ENCODE data around the gene CBR3.
"Not testable (repeated sequence)": the region's sequence is repeated elsewhere in the genome, so short reads cannot be mapped to it uniquely, and the experiment has no call there.

CBR3 gene

DNA sequence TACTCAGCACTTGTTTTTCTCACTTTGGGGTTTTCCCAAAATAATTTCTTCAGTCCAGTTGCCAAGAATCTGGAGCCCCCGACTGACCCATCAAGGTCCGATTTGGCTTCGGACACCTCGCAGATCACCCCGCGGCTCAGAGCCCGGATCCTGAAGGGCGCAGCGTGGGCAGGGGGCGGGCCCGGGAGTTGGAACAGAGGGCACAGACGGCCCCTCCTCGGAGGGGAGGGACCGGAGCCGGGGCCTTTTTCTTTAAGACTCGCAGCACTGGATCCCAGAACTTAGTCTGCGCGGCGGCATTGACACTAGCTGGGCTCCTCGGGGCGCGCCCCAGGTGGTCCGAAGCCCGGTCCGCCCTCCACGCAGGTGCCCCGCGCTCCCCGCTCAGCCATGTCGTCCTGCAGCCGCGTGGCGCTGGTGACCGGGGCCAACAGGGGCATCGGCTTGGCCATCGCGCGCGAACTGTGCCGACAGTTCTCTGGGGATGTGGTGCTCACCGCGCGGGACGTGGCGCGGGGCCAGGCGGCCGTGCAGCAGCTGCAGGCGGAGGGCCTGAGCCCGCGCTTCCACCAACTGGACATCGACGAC lies at the start of gene CBR3:
Gene CBR3 (plus strand): TSS at position 277 of the 588 bp plus-strand sequence. CDS start 114 bp downstream, at position 391.
- peak; percentile 28 for DNase-seq

DNA sequence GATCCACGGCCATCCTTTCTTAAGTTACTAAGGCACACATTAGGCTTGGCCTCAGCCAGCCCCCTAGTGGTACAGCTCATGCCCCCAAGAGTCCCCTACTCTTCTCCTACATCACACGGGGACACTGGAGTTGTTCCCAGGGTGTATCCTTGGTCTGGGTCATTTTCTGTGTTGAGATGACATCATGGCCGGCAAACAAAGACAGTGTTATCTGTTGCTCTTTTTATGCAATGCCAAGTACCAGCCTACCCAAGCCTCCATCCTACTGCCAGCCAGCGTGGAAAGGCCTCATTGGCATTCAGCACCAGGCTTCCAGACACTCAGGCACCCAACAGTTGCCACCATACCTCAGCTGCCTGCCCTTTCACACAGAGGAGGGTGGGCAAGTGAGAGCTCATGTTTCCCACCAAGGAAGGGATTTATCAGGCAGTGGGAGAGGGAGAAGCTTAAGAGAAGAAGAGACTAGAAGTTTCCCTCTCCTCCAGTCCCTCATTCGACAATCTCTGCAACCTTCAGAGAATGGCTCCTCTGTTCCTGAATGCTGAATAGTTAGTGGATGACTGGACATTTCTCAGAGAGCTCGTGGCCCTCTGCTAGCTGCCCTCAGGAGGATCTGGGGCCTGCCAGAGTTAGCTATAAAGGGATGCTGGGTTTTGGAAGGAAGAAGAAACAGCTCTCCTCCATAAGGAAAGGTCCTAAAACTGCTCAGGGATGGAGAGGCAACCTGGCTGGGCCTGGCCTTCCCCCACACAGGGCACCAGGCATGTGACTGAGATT lies 47.3 kb upstream of the CBR3 start:
- DNase-seq: no peak

DNA sequence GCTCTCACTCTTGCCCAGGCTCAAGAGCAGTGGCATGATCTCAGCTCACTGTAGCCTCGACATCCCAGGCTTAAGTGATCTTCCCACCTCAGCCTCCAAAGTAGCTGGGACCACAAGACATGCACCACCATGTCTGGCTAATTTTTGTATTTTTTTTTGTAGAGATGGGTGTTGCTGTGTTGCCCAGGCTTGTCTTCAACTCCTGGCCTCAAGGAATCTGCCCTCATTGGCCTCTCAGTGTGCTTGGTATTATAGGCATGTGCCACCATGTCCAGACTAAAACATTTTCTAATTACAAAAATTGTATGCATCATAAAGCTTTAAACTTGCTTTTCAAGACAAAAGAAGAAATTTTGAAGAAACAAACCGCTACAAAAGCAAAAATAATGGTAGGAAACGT lies 44.9 kb upstream of the CBR3 start:
- no peak for DNase-seq

DNA sequence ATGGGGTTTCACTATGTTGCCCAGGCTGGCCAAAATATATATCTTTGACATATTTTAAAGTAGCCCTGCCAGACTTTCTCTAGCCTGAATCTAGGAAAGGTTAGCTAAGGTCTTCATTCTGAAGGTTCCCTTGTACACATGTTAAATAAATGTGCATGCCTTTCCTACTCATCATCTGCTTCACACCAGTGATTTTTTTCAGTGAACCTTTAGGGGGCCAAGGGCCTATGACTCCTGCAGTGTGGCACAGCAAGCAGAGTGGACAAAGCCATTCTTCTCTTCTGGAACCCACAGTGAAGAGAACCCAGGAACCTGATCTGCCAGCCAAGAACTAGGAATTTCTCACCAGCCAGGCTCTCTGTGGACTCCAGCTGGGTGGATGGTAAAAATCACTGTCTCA lies 42.2 kb upstream of the CBR3 start:
- DNase-seq: no peak

DNA sequence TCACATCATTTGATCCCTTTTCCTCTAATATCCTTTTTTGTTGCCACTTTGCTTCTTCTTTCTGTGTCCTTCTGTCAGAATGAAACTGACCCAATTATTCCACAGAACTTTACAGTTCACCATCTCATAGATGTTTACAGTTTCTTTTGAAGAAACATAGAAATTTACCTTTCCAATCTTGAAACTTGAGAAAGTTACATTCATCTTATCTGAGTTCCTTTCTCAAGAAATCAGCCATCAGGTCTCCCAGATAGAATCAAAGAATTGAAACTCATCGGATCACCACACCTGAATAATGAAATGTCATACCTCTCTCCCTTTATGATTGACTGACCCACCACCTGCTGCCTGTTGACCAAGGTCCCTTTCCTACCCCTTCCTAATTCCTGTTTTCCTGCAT lies 41.4 kb upstream of the CBR3 start:
- DNase-seq: no peak

DNA sequence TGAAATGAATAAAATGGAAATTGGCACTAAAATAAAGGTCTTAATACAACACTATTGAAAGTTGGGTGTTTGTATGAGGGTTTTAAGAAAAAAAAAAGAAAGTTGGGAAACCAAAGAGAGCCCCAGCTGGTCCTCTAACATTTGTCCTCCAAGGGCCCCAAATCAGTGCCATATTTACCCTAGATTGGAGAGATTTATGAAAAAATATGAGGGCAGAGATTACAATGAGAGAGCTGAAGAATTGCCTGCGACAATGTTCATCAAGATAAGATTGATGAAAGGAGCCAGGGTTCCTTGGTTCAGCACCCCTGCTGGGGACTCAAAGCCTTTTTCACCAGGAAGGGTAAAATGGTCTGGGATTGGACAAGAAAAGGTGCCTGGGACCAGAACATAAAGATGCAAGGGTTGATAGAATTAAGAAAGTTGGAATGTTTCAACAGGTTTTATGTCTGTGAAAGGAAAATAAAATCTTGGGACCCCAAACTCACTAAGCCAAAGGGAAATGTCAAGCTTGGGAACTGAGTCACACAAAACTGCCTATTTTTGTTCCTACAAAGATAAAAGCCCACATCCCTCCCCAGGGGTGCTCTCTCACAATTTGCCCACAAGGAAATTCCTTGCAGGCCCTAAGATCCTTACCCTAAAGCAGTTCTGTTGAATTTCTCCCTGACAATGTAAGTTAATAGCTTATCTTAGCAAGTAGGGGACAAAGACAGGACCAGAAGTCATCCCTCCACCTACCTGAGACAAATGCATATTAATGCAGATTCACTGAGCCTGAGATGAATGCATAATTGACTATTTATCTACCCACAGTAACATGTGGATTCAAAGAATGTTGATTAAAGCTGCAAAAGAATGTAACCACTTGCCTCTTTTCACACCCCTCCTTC lies 38.2 kb upstream of the CBR3 start:
- DNase-seq: no peak

DNA sequence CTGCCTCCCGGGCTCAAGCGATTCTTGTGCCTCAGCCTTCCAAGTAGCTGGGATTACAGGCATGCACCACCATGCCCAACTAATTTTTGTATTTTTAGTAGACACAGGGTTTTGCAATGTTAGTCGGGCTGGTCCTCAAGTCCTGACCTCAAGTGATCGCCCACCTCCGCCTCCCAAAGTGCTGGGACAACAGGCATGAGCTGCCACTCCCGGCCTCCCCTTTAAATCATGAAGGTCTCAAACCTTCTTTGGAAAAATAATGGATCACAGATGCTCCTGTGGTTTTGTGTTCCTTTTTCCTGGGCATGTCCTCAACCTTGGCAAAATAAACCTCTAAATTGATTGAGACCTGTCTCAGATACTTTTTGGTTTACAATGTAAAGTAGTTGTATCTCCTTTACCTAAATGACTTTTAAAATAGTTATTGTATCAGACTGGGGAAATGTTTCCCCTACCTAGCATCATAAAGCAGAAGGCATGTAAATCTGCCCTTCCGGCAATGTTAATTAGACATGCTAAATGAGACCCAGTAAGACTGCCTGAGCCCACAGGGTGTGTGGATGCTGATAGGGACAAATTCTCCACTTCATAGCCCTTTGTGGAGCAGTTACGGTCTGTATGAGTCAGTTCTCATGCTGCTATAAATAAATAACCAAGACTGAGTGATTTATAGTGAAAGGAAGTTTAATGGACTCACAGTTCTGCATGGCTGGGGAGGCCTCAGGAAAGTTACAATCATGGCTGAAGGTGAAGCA lies 37.3 kb upstream of the CBR3 start:
- no peak for DNase-seq

DNA sequence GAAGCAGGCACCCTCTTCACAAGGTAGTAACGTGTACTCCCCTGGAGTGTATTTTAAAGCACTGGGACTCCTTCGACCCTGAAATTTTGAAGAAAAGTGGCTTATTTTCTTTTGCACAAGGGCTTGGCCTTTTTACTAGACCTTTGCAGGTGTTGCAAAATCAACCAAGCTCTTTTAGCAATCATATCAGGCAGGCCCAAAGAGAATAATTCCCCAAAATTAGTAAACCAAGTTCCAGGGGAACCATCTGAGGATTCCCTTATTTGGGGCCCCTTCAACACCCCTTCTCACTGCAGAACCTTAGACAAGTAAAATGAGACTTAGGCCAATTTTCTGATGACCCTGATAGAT lies 36.7 kb upstream of the CBR3 start:
- DNase-seq: no peak

DNA sequence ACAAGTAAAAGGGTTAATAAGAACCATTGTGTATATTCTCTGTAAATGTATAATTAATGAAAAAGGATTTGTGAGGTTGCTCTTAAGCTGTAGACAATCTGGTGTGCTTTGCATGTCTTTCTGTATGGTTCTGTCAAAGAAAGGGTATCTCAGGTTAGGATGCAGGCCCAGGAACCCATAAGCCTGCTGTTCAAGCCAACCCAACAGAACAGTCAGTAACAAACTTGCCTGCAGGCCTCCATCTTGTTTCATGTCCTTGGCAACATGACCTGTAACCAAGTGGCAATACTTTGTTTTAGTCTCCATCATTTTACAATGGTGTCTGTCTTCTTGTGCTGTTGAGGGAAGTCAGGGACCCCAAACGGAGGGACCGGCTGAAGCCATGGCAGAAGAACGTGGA lies 35.9 kb upstream of the CBR3 start:
- DNase-seq: no peak

DNA sequence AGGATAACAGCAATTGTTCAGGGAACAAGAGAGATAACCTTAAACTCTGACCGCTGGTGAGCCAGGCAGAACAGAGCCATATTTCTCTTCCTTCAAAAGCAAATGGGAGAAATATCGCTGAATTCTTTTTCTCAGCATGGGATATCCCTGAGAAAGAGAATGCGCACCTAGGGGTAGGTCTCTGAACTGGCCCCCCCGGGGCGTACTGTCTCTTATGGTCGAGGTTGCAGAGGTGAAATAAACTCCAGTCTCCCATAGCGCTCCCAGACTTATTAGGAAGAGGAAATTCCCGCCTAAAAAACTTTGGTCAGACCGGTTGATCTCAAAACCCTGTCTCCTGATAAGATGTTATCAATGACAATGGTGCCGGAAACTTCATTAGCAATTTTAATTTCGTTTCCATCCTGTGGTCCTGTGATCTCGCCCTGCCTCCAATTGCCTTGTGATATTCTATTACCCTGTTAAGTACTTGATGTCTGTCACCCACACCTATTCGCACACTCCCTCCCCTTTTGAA lies 35.1 kb upstream of the CBR3 start:
- not testable (repeated sequence) for DNase-seq

DNA sequence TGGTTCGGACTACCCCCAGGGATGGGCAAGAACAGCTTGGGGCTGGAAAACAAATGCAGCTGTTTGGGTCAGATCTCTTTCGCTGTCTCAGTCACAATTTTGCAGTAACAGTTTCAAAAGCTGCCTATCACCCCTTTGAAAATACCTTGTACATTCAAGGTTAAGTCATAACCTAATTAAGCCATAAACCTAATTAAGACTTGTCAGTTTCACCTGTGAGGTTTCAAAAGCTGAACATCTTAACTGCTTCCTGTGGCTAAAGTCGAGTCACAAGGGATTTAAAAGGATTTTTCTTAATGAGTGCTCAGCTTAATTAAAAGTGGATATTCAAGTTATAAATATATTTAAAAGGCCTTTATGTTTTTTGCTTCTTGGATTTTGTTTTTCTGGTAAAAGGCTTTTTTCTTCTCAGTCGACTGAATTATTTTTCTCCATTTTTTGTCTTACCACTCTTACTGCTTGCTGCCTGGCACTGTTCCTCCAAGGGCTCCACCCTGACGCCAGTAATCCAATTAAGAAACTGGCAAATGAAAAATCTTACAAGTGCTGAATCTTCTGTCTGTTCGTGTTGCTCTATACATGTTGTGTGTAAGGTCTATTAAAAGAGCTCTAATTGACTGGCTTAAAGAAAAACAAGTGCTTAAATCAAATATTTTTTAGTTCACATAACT lies 33.8 kb upstream of the CBR3 start:
- DNase-seq: no peak

DNA sequence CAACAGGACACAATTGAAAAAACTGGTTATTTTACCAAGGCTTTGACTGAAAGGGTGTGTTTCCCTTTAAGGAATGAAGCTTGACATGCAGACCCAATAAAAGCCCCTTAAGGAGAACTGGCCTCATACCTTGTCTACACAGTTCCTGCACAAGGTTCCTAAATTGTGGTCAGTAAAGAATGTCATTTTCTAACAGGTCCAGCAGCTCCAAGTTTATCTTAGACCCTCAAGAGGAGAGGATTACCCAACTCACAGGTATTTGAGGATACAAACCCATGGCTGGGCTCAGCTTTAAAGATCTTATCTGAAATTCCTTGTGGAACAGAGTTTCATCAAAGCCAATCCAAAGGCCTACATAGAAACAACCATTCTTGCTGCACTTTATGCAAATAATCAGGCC lies 31.4 kb upstream of the CBR3 start:
- no peak for DNase-seq

DNA sequence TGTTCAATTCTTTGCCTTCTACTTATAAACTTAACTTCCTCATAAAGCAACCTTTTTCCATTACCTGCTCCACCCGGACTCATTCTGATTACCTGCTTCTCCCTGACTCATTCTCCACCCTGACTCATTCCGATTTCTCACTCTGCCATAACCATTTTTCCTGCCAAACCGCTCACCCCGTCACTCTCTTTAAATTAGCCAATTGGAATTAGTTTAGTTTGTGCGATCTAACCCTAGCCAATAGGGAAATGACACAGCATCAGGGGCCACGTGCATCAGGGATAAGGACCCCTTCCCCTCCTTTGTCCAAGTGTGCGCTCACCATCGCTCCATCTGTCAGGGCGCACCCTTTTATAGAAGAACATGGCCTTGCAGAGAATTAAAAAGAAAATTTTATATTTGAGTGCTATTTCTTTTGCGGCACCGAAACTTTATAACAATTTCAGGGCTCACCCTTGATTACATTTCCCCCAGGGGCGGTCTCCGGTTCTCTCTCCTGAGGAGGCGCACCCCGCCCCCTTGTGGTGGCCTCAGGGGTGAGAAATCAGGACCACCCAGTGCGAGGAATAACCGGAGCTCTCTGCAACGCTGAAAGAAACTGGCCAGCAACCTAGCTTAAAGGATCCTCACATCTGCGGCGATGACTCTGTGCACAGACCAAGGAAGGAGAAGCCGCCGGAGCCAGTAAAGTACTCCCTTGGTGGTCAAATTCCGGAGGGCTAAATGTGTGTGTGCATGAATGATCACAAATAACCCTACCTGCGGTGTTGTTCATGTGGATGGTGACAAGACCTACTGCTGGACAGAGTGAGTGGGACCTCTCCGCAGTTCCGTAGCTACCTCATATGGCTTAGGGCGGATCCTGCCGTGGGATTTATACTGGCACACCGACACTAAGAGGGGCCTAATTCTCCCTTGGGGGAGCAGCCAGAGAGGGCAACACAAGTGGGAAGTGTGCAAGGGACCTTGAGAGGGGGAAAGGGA lies 30.3 kb upstream of the CBR3 start:
- DNase-seq: no peak

DNA sequence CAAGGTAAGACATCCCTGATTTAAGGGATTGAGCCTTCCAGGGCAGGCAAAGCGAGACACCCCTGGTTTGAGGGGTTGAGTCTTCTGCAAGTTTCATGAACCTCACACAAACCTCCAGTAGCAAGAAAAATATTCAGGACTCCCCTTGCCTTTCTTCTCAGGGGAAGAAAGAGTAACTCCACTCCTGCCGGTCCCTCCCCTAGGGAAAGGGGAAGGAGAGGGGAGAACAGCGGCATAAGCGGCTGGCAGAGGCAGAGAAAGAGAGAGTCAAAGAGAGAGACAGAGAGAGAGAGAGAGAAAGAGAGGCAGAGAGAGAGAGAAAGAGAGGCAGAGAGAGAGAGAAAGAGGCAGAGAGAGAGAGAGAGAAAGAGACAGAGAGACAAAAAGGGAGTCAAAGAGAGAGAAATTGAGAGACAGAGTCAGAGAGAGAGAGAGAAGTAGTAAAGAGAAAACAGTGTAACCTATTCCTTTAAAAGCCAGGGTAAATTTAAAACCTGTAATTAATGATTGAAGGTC lies 29.5 kb upstream of the CBR3 start:
- DNase-seq: no peak

DNA sequence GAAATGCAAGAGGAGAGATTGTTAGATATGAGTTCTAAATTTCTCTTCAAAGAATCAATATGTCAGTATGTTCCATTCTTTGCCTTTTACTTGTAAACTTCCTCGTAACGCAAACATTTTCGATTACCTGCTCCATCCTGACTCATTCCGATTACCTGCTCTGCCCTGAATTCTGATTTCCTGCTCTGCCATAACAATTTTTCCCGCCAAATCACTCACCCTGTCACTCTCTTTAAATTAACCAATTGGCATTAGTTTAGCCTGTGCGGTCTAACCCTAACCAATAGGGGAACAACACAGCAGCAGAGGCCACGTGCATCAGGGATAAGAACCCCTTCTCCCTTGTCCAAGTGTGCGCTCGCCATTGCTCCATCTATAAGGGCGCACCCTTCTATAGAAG lies 25.0 kb upstream of the CBR3 start:
- no peak for DNase-seq

DNA sequence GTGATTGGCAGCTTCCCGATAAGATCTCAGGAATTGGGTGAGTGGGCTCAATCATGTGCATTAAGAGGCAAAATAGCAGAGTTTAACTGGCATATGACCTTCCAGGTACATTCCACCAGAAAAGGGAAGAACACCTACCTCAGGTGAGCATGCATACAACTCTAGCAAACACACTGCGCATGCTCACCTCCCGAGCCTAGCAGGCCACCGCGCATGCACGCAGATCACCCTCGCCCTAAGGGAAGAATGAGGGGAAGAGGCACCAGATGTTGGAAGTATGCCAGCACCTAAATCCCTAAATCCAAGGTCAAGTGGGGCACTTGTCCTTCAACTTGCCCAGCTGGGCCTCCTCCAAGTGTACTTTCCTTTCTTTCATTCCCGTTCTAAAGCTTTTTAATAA lies 23.6 kb upstream of the CBR3 start:
- no peak for DNase-seq

DNA sequence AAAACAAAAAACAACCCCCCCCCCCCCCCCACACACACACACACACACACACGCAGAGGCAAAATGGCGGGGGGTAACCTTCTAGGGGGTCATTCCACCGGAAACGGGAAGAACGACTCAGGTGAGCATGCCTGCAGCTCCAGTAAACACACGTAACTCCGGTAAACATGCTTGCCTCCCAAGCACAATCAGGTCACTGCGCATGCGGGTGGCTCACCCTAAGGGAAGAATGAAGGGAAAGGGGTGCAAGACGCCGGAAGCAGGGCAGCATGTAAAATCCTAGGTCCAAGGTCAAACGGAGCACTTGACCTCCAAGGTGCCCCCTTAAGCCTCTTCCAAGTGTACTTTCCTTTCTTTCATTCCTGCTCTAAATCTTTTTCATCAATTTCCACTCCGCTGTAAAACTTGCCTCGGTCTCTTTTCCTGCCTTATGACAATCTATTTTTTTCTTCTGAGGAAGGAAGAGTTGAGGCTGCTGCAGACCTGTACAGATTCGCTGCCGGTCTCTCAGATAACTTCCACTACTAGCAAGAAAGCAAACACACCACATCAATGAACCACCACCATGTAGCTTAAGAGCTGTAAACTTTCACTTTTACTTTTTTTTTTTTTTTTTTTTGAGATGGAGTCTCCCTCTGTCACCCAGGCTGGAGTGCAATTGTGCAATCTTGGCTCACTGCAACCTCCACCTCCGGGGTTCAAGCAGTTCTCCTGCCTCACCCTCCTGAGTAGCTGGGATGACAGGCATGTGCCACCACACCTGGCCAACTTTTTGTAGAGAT lies 21.0 kb upstream of the CBR3 start:
- peak; percentile 89 for DNase-seq

DNA sequence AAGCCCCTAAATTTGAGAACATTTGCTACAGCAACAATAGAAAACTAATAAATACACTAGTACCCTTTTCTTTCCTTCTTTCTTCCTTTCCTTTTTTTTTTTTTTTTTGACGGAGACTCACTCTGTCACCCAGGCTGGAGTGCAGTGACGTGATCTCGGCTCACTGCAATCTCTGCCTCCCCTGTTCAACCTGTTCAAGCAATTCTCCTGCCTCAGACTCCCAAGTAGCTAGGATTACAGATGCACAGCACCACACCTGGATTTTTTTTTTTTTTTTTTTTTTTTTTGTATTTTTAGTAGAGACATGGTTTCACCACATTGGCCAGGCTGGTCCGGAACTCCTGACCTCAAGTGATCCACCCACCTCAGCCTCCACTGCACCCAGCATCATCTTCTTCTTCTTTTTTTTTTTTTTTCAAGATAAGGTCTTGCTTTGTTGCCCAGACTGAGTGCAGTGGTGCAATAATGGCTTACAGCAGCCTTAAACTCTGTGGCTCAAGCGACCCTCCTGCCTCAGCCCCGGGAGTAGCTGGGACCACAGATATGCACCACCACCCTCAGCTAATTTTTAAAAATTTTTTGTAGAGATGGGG lies 19.6 kb upstream of the CBR3 start:
- DNase-seq: no peak

DNA sequence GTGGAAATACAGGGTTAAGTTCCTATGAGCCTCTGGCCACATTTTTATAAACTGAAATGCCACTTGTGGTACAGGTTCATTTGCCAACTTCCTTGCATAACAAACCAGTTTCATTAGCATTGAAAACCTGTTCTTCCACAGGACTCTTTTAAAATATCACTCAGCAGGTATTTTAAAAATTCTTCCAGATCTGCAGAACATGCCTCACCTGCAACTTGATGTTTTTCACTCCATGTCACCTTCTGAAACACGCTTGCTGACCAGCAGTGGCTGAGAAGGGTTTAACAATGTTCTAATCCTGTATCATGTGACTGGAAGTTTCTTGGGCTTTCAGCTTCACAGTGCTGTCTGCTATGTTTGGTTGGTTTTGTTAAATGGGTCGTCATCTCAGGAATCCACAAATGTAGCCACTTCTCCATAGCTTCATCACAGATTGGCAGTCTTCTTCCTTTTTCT lies 17.6 kb upstream of the CBR3 start:
- no peak for DNase-seq
